Measurements from ENCODE around the gene RASD1. TPM values are rescaled to one million over a fixed set of nuclear protein-coding genes. Genes with fewer than 3 reads are reported as not detected.

The RASD1 gene
- total and polyA plus RNA-seq, 2 experiments from 2014 or later = 3.6 to 3.7 TPM

- Histone ChIP-seq H3K4me2 (0 out of 2 replicates have a peak overlapping the region, but pooled peaks have one; percentile 55), H3K27ac (ENCODE audit: low read depth) (peak overlapping the region; percentile 66; the same call in 1 of the 2 replicates), H3K36me3 (ENCODE audit: insufficient read depth) (no peaks in the 10 kb centered on the region), H3K27me3 (ENCODE audit: insufficient read depth) (no peaks in the 10 kb centered on the region), H3K79me2 (replicated peaks; ENCODE audit: insufficient read depth) (no peaks in the 10 kb centered on the region), H3K9me2 (ENCODE audit: insufficient read depth) (no peaks in the 10 kb centered on the region), H3K4me1 (ENCODE audit: insufficient read depth) (peaks cover 8% of the 10 kb centered on the region; the same call in 1 of the 2 replicates), H4K20me1 (replicated peaks; ENCODE audit: insufficient read depth) (no peaks in the 10 kb centered on the region), H3K4me3 (peak overlapping the region; percentile 10; the same call in 1 of the 2 replicates), H3F3A (replicated peaks; ENCODE audit: low read depth) (0 out of 2 replicates have a peak, but pooled peaks cover 3% of the 10 kb centered on the region), H2AFZ (no peak overlapping the region)
- no peaks in the 10 kb centered on the region; the same call in 2 of the 3 replicates for H3K36me3 Mint-ChIP-seq (ENCODE audit: low read depth)
- peak; percentile 19; the same call in 1 of the 2 replicates for TF ChIP-seq POLR2AphosphoS5 (IDR thresholded peaks at IDR 0.05; ENCODE audit: low read depth)
- TF ChIP-seq CTCF (conservative IDR thresholded peaks at IDR 0.05; ENCODE audit: low read depth in 2 of 2) = no peak
- 0 out of 2 replicates have a peak overlapping the region, but pooled peaks have one; percentile 40 for H3K27ac Mint-ChIP-seq
- H3K27me3 Mint-ChIP-seq (ENCODE audit: insufficient read depth, low read depth, poor library complexity) = peaks cover 9% of the 10 kb centered on the region
- H3K4me3 Mint-ChIP-seq = no peak overlapping the region; the same call in 2 of the 3 replicates
- H3K4me1 Mint-ChIP-seq = peaks cover 26% of the 10 kb centered on the region
- ATAC-seq (peak; percentile 86), DNase-seq (ENCODE audit: low spot score) (peak; percentile 67)
- no peaks in the 10 kb centered on the region for H3K9me3 Mint-ChIP-seq
These were observed 19.1 kb upstream of the RASD1 start for GRCh38 chr17:17514993-17515933.

DNA sequence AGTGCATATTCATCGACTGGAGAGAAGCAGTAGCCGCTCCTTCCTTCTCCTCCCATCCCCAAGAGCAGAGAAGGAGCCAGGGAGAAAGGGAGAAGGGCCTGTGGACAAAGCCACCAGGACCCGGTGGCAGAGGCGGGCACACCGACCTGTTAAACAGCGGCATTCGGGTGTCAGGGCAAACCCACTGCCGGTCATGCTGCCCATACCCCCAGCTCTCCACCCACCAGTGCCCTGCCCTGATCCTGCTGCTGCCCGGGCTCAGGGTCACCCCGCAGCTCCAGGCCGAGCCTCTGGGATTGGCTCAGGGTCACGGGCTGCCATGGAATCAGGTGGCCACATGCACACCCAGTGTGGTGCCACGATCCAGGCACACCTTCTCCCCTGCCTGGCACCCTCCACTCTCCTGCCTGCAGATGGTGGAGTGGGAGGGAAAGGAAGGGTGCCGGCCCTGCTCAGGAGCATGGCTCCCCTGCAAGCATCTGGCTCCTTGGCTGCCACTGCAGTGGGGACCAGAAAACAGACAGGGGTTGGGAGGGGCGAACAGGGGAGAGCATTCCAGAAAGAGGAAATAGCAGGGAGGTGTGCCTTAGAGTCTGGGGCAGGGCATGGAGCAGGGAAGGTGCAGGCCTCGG lies 18.3 kb upstream of the RASD1 start:
- no peaks in the 10 kb centered on the region for H3K9me2 ChIP-seq (ENCODE audit: insufficient read depth)
- no peak overlapping the region for H3K4me2 ChIP-seq
- no peaks in the 10 kb centered on the region for H3K36me3 ChIP-seq (ENCODE audit: insufficient read depth)
- no peak overlapping the region for H3K4me3 ChIP-seq
- ATAC-seq (peak; percentile 64), DNase-seq (ENCODE audit: low spot score) (peak; percentile 55)
- H3K4me1 ChIP-seq (ENCODE audit: insufficient read depth) = peaks cover 8% of the 10 kb centered on the region; the same call in 1 of the 2 replicates
- 0 out of 2 replicates have a peak, but pooled peaks cover 3% of the 10 kb centered on the region for H3F3A ChIP-seq (replicated peaks; ENCODE audit: low read depth)
- H3K9me3 Mint-ChIP-seq = no peaks in the 10 kb centered on the region
- H3K27ac Mint-ChIP-seq = no peak overlapping the region
- H3K36me3 Mint-ChIP-seq (ENCODE audit: low read depth) = no peaks in the 10 kb centered on the region; the same call in 2 of the 3 replicates
- H3K27ac ChIP-seq (ENCODE audit: low read depth) = peak overlapping the region; percentile 66; the same call in 1 of the 2 replicates
- no peaks in the 10 kb centered on the region for H4K20me1 ChIP-seq (replicated peaks; ENCODE audit: insufficient read depth)
- peaks cover 13% of the 10 kb centered on the region for H3K27me3 Mint-ChIP-seq (ENCODE audit: insufficient read depth, low read depth, poor library complexity)
- no peaks in the 10 kb centered on the region for H3K27me3 ChIP-seq (ENCODE audit: insufficient read depth)
- no peaks in the 10 kb centered on the region for H3K79me2 ChIP-seq (replicated peaks; ENCODE audit: insufficient read depth)
- no peak overlapping the region for H3K4me3 Mint-ChIP-seq
- H2AFZ ChIP-seq = no peak overlapping the region
- peaks cover 26% of the 10 kb centered on the region for H3K4me1 Mint-ChIP-seq
- TF ChIP-seq ZNF114 (CRISPR knock-in tag; IDR thresholded peaks at IDR 0.05) (no peak), JUNB (IDR thresholded peaks at IDR 0.05; ENCODE audit: unreplicated experiment) (no peak), REST (IDR thresholded peaks at IDR 0.05; ENCODE audit: unreplicated experiment) (no peak), CTCF (conservative IDR thresholded peaks at IDR 0.05; ENCODE audit: low read depth in 2 of 2) (no peak), ZNF331 (CRISPR knock-in tag; IDR thresholded peaks at IDR 0.05; ENCODE audit: low read depth) (no peak), CREB1 (CRISPR knock-in tag; IDR thresholded peaks at IDR 0.05; ENCODE audit: low read depth) (no peak), EZH2 (IDR thresholded peaks at IDR 0.05; ENCODE audit: low read depth, unreplicated experiment) (no peak), POLR2AphosphoS5 (IDR thresholded peaks at IDR 0.05; ENCODE audit: low read depth) (no peak)
- TF ChIP-seq, protein P1, sequence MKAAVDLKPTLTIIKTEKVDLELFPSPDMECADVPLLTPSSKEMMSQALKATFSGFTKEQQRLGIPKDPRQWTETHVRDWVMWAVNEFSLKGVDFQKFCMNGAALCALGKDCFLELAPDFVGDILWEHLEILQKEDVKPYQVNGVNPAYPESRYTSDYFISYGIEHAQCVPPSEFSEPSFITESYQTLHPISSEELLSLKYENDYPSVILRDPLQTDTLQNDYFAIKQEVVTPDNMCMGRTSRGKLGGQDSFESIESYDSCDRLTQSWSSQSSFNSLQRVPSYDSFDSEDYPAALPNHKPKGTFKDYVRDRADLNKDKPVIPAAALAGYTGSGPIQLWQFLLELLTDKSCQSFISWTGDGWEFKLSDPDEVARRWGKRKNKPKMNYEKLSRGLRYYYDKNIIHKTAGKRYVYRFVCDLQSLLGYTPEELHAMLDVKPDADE (IDR thresholded peaks at IDR 0.05) = no peak
